NOMO-1 treated with DMSO at 0.1 percent for 48 hours (cell line): ENCODE measurements around the gene COL20A1.
"Not testable (repeated sequence)": the region's sequence is repeated elsewhere in the genome, so short reads cannot be mapped to it uniquely, and the experiment has no call there.

Experiments used
- DNase-seq: peaks from one replicate; lab custom pipeline; 2025; ENCODE audit not compliant: unreplicated experiment; lab: John Stamatoyannopoulos, UW

COL20A1 gene

DNA sequence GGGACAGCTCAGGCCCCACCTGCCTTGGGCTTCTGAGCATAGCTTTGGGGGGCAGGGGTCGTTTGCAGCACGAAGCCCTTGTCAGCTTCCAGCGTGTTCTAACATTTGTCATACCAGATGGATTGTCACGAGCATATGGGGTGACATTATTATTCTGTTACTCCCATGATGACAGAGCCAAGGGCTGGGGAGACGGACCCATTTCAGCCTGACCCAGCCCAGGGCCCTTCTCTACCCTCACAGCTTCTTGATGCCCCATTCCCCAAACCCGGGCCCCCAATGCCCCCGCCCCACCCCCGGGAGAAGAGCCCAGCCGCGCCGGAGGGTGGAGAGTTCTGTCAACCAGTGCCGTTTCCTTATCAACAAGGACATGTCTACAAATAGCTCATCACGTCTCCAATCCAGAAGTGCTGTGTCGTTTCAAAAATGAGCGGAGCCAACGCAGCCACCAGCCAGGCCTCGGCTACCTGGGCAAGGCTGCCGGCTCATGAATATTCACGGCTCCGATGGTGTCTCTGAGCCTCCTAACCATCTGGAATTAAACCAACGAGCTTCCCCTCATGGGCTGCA, 77.7 kb downstream of the COL20A1 start:
- DNase-seq = no peak

DNA sequence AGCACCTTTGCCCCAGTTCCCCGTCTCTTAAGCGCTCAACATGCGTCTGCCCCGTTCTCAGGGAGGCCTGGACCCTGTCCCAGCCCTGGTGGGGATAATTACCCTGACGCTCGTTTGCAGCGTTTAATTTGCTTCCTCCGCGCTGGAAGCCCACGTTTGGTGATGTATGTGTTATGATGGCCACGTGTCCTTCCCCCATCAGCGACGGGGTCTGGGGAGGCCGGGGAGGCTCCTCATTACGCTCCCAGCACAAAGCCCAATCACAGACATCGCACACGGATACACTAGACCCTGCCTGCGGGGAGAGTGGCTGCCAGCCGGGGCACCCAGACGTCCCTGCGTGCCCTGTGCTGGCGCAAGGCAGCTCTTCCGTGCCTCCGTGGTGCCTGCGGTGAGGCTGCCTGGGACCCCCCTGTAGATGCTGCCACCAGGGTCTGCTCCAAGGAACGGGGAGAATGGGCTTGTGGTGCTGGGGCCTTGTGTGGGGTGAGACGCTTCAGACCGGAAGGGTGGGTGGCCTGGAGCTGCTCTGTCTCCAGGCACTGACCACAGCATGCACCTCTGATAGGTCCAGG, 78.4 kb downstream of the COL20A1 start:
- no peak for DNase-seq

DNA sequence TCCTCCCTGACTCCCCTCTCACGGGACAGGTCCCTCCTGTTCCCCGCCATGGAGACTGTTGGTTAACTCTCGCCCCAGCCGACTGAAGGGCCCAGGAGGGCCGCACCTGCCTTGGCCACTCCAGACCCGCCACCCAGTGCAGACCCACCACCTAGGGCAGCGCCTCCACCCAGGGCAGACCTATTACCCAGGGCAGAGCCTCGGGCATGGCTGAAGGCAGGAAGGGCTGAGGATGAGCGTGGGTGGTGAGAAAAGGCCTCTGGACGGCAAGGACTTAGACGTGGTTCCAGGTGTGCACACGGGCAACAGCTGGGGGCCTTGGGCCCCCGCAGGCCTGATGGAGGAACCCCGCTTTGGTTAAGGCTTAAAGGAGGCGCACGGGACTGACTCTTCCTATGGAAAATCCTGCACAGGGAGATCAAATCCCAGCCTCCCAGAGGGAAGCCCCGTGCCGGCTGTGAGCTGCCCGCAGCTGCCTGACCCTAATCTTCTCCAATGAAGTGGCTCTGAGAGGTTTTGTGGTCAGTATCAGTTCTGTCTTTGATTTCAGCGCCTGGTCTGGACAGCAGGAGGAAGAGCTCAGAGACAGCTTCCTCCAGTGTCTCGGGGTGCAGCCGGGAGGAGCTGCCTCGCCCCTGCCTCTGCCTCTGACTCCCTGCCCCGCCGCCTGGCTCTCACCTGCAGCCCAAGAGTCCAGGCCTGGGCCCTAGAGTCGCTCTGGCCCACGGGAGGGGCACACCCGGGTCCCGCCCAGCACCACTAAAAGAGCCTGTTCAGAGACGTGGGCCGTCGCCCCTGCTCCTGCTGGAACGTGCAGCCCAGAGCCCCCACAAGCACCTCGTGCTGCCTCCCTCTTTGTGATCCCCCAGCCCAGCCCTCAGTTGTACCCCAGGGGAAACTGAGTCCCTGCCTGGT, 80.2 kb downstream of the COL20A1 start:
- DNase-seq = no peak

DNA sequence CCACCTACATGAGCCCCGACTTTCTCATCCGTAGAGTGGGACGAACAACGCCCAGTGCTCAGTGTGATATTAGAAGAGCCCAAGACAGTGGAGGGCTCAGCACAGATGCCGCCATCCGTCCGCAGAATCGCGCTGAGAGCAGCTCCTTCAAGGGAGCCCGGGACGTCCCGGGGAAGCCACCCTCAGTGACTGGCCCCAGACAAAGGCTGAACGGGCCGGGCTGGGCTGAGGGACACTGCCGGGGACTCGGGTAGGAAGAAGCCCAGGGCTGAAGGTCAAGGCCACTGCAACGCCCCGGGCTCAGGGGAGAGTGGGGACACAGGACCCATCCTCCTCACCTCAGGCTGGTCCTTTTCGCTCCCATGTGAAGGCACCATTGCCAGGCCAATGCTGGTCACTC, 81.0 kb downstream of the COL20A1 start:
- DNase-seq = no peak

DNA sequence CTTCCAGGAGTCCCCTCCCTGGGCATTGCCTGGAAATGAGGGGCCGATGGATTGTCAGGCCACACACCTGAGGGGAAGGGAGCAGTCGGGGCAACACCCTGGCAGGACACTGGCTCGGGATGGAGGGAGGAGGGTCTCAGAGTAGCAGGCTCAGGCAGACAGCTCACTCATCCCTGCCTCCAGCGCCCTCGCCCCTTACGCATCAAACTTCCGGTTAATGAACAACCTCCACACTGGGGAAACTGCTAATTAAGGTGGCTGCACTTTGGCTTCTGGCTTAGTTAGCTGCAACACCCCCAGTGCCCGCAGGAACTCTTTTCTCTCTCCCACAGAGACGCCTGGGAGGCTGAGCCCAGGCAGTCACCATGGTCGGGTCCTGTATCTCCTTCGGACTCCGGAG, 81.5 kb downstream of the COL20A1 start:
- no peak for DNase-seq

DNA sequence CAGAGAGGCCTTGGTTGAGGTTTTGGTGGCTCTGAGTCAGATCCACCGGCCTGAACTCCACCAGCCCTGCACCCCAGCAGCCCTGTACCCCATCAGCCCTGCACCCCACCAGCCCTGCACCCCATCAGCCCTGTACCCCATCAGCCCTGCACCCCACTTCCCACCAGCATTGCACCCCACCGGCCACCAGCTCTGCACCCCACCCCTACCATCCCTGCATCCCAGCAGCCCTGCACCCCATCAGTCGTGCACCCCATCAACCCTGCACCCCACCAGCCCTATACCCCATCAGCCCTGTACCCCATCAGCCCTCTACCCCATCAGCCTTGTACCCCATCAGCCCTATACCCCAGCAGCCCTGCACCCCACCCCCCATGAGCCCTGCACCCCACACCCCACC, 82.5 kb downstream of the COL20A1 start:
- DNase-seq = no peak

DNA sequence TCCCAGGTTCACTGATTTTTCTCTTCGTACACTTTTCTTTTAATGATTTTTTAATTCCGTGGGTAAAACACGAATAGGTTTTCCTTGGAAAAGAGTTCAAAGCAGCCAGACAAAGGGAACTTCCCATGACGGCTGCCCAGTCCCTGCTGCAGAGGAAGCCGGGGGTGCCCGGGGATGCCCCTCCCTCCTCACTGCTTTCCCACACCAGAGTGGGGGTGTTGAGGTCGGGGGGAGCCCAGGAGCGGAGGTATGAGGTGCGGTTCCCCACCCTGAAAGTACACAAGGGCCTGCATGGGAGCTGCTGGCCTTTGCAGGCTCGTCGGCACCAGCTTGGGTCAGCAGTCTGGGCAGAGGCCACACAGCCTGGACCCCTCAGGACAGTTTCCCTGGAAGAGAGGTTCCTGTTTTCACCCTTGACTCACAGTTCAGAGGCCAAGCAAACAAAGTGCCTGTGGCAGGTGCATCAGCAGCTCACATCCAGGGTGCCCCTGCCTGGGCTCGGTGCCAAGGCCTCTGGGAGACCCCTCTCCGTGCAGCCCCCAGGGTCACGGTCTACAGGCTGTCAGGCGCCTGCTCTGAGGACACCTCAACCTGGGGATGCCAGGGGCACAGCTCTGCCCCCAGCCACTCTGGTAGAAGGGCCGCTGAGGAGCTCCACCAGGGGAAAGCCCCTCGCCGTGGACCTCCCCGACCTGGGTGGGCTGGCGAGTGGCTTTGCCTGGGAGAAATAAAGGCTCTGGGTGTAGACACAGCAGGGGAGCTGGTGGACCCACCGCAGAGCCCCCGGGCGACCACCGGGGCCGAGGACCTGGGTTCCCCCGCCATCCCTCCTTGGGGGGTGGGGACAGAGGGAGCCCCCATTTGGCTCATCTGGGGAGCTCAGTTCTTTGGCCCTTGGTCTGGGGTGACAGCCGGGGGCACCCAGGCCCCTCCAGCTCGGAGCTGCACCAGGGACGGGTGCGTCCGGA, 83.6 kb downstream of the COL20A1 start:
- no peak for DNase-seq

DNA sequence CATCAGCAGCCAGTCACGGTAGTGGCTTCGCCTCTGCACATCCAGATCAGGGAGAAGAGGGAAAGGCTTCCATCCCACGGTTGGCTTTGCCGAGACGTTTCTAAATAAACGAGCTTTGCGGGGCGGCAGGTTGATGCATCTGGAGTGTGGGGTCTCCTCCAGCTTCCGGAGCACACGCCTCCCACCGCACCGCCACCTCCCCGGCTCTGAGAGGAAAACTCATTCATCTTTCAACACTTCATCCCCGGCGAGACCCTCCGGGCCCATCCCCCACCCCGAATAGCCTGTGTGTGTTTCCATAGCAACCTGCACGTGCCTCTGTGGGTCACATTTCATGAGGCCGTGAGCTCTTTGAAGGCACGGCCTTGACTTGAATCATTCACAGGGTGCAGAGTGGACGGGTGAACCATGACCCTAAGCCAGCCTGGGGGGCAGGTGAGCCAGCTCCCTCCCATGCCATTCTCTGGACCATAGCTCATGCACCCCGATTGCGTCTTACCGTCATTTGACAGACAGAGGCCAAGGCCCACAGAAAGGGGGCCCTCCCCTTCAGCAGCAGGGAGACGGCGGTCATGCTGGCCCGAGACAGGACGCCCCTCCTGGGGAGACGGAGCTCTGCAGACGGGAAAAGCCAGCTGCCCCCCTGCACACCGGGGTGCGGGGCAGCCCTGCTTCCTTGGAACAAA, 84.4 kb downstream of the COL20A1 start:
- DNase-seq = no peak

DNA sequence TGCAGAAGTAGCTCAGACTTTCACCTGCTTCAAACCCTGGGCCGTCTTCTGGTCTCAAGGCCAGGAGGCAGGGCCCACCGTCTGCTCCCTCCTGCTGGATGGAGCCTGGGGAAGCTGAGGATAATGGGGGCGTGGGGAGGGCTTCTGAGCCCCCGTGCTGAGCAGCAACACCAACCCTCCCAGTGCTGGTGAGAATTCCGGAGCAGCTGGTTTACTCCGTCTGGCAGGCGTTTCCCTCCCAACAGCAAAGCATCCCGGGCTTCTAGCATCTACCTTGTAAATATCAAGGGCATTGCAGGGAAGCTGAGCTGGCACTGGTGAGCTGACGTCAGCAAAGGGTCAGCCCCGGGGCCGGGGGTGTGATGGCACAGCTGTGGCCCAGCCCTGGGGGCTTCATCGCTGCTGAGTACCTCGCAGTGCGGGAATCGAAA, 85.0 kb downstream of the COL20A1 start:
- no peak for DNase-seq

DNA sequence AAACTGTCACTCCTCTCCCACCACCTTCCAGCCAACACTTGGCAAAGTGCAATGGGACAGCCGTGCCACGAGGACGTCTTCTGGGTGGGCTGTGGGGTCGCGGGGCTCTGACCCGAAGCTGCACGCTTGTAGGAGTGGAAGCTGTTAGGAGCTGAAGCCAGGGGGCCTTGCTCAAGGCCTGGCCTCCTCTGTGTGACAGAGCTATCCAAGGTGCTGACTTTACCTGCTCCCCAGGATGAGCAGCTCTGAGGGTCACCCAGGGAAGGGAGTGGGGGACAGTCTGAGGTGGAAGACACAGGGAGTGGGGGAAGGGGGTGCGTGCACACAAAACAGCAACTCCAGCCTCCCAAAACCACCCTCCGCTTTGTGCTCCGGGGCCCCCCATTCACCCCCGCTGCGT, 85.6 kb downstream of the COL20A1 start:
- no peak for DNase-seq

DNA sequence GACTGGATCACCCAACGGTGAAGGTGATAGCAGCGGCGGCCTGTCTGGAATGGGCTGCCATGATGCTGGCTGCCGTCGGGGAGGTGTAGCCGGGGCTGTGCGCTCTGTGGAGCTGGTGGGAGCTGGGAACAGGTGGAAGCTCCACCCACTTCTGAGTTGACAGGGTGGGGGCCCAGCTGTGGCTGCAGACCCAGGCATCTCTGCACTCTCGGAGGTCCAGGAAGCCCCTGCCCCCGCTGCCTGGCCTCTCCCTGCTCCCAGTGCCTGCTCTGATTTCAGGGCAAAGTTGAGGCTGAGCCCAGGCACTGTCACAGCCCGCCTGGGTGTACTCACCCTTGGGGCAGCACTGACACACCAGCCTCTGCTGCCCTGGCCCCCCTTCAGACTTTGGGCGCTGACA, 86.3 kb downstream of the COL20A1 start:
- no peak for DNase-seq

DNA sequence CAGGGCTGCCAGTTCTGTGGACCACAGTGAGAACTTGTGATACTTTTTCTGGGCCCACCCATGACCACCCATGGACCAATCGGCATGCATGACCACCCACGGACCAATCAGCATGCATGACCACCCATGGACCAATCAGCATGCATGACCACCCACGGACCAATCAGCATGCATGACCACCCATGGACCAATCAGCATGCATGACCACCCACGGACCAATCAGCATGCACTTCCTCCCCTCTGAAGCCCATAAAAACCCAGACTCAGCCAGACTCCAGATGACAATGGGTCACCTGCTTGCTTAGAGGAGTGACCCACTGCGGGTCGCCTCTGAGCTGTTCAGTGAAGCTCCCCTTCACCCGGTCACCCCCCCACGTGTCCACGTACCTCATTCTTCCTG, 86.9 kb downstream of the COL20A1 start:
- DNase-seq = not testable (repeated sequence)

DNA sequence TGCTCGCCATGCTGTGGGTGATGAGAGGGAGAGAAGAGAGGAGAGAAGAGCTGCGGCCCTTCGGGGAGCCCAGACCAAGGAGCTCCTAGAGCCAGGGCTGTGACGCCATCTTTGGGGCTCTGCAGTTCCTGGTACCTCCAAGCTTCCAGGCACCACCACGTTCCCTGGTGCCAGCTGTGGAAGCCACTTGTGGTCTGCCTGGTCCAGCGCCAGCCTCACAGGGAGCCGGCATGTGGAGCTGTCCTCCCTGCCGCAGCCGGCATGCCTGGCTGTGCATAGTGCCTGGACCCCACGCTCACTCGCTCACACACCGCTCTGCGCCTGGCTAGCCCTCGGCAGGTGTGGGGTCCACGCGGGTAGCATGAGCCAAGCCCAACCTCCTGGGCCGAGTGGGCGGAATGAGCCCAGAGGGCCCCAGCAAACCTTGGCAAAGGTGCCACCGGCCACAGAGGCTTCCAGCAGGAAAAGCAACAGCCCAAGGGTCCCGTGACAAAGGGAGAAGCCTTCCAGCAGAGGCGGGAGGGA, 87.4 kb downstream of the COL20A1 start:
- no peak for DNase-seq

DNA sequence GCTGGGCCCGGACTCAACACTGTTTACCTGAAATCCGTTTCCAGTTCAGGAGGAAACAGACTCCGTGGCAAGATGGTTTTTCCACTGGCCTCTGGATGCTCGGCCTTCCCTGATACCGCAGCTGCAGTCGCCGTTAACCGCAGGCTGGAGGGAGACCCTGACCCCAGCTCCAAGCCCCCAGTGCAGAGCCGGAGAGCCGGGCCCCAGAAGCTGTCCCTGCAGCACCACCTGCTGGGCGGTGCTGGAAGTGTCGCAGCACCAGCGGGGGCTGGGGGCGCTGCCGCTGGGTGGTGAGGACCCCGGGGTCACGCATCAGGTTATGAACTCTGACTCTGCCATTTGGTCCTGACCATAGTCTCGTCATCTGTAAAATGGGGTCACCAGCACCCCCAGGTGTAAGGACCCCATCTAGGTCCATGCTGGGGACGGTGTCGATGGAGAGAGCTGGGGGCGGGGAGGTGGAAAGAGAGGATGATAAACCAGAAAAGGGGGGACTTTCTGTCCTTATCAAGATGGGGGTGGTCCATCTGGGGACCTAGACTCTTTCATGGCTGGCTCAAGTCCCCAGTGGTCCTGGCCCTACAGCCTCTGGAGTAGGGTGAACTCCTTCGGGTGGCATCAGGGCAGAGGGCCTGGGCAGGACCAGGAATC, 88.9 kb downstream of the COL20A1 start:
- DNase-seq = no peak

DNA sequence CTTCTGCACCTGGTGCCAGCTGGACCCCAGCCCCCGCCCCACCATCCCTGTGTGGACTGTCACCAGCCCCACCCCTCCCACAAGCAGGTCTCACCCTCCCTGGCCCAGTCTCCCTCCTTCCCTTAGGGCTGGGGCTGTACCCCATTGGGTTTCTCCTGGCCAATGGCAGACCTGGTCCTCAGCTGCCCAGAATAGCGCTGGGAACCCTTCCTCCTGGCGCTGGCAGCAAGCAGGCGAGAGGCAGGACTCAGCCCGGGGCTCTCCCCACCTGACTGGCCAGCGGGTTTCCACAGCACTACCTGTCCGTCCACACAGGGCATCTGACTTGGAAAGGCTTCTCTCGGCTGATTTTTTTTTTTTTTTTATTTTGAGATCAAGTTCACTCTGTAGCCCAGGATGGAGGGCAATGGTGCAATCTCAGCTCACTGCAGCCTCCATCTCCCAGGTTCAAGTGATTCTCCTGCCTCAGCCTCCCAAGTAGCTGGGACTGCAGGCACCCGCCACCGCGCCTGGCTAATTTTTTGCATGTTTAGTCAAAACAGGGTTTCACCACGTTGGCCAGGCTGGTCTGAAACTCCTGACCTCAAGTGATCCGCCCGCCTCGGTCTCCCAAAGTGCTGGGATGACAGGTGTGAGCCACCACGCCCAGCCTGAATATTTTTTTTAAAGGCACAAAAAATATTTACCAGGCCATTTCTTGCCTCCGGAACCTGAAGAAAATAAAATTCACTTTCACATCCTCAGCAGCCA, 89.7 kb downstream of the COL20A1 start:
- no peak for DNase-seq

DNA sequence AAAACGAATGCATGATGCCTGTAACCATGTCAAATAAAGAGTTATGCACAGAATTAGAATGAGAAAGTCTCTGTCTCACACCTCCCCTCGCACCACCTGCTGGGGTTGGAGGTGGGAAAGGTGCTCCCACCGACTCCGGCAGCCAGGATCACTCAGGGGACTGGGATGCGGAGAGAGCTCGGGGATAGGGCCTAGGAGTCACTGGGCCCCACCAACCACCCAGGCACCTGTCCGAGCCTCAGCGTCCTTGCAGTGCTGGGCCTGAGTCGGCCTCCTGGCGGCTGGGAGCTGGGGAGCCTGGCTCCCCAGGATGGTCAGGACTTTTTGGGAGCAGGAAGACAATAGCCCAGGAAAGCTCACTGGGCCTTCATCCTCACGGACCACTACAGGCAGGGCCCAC, 90.6 kb downstream of the COL20A1 start:
- no peak for DNase-seq

DNA sequence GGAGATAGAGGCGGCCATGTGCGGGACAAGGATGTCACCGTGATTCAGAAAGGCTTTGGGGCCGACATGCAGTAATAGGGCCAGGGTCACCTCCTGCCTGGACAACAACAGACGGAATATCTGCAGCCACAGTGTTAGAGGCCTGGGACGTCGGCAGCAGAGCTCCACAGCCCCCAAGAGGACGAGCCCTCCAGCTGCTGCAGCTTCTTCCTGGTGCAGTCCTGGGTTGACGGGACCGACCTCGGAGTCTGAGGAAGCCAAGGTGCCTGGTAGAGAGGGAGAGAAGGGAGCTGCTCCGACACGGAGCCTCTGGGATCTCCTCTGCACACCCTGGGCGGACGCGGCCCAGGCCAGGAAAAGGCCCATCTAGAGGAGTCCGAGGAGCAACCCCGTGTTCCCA, 91.3 kb downstream of the COL20A1 start:
- DNase-seq = no peak
